ENCODE measurements around the gene PLEKHA3.

DNA sequence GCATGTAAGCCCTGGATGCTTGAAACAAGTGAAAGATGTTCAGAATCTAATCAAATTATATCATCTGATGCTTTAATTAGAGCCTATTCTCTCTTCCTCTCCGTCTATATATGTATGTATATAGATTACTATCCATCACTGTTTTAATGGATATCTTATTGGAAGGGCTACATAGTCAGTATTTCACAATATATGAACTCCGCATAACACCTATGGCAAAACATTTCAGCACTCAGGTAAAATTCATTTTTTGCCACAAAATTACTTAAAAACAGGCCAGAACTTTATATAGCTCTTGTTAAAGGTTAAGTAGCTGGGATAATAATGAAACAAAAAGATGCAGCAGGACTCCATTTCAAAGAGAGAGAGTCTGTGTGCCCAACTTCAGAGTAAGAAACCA is 27.9 kb upstream of the PLEKHA3 start:
- TF ChIP-seq, protein P1, sequence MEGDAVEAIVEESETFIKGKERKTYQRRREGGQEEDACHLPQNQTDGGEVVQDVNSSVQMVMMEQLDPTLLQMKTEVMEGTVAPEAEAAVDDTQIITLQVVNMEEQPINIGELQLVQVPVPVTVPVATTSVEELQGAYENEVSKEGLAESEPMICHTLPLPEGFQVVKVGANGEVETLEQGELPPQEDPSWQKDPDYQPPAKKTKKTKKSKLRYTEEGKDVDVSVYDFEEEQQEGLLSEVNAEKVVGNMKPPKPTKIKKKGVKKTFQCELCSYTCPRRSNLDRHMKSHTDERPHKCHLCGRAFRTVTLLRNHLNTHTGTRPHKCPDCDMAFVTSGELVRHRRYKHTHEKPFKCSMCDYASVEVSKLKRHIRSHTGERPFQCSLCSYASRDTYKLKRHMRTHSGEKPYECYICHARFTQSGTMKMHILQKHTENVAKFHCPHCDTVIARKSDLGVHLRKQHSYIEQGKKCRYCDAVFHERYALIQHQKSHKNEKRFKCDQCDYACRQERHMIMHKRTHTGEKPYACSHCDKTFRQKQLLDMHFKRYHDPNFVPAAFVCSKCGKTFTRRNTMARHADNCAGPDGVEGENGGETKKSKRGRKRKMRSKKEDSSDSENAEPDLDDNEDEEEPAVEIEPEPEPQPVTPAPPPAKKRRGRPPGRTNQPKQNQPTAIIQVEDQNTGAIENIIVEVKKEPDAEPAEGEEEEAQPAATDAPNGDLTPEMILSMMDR (IDR thresholded peaks at IDR 0.05), result no peak
- TF ChIP-seq EZH2 (IDR thresholded peaks at IDR 0.05), result no peak

All from neural progenitor cell (in vitro differentiated cells).